ENCODE measurements around the gene PCBP3. TPM values are rescaled to one million over a fixed set of nuclear protein-coding genes. Genes with fewer than 3 reads are reported as not detected.

Gene PCBP3
- total and polyA plus RNA-seq, 12 donors: 1.7 to 15.8 (median 4.7) TPM

DNA sequence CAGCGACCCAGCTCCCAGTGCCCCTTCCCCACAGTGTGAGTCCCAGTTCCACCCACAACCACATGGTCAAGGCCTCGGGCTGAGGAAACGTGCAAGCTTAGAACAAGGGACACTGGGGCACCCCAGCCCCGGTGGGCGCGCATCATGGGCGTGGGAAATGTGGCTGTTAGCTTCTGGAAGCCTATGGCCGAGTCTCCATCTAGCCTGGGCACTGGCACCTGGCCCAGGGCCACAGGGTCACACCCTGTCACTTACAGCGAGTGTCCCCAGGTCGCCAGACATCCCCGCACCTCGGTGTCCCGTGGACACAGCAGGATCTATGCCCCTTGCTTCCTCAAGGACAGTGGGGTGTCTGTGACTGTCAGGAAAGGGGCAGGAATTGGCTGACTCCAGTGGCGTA lies 301.1 kb downstream of the PCBP3 start:
- H3K27ac ChIP-seq: no peak overlapping the region
- no peaks in the 10 kb centered on the region for H3K9me3 ChIP-seq (replicated peaks in 1 of 3)
- no peak for DNase-seq
- intact Hi-C loops (cut with DNase I): no loop called here
- TF ChIP-seq POLR2A (IDR thresholded peaks at IDR 0.05): no peak
- TF ChIP-seq, protein P1, sequence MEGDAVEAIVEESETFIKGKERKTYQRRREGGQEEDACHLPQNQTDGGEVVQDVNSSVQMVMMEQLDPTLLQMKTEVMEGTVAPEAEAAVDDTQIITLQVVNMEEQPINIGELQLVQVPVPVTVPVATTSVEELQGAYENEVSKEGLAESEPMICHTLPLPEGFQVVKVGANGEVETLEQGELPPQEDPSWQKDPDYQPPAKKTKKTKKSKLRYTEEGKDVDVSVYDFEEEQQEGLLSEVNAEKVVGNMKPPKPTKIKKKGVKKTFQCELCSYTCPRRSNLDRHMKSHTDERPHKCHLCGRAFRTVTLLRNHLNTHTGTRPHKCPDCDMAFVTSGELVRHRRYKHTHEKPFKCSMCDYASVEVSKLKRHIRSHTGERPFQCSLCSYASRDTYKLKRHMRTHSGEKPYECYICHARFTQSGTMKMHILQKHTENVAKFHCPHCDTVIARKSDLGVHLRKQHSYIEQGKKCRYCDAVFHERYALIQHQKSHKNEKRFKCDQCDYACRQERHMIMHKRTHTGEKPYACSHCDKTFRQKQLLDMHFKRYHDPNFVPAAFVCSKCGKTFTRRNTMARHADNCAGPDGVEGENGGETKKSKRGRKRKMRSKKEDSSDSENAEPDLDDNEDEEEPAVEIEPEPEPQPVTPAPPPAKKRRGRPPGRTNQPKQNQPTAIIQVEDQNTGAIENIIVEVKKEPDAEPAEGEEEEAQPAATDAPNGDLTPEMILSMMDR (IDR thresholded peaks at IDR 0.05): no peak
- H3K27me3 ChIP-seq: no peaks in the 10 kb centered on the region
- no peaks in the 10 kb centered on the region for H3K4me1 ChIP-seq (replicated peaks in 1 of 2)
- H3K4me3 ChIP-seq: no peak overlapping the region
- H3K36me3 ChIP-seq (replicated peaks in 1 of 2): no peaks in the 10 kb centered on the region
- 65 to 84% (median 80%) methylated on average over 3 to 14 of the region's 14 CpGs for WGBS, 4 donors

DNA sequence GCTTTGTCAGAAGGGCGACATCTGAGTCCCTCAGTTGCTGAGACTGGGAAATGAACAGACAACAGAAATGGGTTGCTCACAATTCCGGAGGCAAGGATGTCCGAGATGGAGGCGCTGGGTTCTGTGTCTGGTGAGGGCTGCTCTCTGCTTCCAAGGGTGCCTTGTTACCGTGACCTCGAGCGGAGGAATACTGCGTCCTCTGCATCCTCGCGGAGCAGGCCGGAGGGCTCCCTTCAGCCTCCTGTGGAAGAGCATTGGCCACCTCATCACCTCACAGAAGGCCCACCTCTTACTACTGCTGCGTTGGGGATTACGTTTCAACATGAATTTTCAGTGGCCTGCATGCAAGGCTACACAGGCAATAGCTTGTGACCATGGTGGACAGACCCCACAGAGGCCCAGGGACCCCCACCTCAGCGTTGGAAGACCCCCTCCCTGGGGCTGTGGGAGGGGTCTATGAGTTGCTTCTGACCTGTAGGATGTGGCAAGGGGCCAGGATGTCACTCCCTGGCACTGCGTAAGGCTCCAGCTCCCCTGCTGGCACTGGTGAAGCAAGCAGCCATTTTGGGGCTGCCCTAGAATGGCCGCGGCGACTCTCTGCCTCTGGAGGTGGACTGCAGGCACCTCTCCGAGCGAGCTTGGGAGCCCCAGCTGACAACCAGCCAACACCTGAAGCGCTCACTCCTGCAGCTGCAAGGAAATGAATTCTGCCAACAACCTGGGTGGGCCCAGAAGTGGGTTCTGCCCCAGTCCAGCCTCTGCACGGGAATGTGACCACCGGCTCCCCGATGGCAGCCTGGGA lies 301.7 kb downstream of the PCBP3 start:
- WGBS, 4 donors: 86 to 90% (median 87%) methylated on average over 15 to 24 of the region's 24 CpGs
- Histone ChIP-seq H3K4me1 (replicated peaks in 1 of 2) (no peaks in the 10 kb centered on the region), H3K9me3 (replicated peaks in 1 of 3) (no peaks in the 10 kb centered on the region), H3K4me3 (no peak overlapping the region), H3K36me3 (replicated peaks in 1 of 2) (no peaks in the 10 kb centered on the region), H3K27me3 (no peaks in the 10 kb centered on the region), H3K27ac (no peak overlapping the region)
- intact Hi-C loops (cut with DNase I): no loop called here
- no peak for TF ChIP-seq POLR2A (IDR thresholded peaks at IDR 0.05)
- TF ChIP-seq, protein P1 (IDR thresholded peaks at IDR 0.05): no peak
- no peak for DNase-seq

DNA sequence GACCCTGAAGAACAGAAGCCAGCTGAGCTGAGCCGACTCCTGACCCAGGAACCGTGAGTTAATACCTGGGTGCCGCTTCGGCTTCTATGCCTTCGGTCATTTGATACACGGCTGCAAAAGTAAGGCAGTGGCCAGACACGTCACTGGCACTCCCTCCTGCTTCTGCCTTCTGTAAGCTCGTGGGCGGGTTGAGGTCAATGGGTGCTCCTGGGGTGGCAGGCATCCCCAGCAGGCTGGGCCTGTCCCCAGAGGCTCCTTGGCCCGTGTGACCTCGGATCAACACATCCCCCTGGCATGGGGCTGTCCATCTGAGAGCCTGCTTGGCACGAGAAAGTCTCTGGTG lies 302.3 kb downstream of the PCBP3 start:
- no peak for DNase-seq
- Histone ChIP-seq H3K4me1 (replicated peaks in 1 of 2) (no peaks in the 10 kb centered on the region), H3K9me3 (replicated peaks in 1 of 3) (no peaks in the 10 kb centered on the region), H3K27me3 (no peaks in the 10 kb centered on the region), H3K27ac (no peak overlapping the region), H3K4me3 (no peak overlapping the region), H3K36me3 (replicated peaks in 1 of 2) (no peaks in the 10 kb centered on the region)
- no peak for TF ChIP-seq POLR2A (IDR thresholded peaks at IDR 0.05)
- TF ChIP-seq, protein P1 (IDR thresholded peaks at IDR 0.05): no peak
- intact Hi-C loops (cut with DNase I): no loop called here
- WGBS, 4 donors: 78 to 92% (median 80%) methylated on average over 5 to 12 of the region's 12 CpGs

DNA sequence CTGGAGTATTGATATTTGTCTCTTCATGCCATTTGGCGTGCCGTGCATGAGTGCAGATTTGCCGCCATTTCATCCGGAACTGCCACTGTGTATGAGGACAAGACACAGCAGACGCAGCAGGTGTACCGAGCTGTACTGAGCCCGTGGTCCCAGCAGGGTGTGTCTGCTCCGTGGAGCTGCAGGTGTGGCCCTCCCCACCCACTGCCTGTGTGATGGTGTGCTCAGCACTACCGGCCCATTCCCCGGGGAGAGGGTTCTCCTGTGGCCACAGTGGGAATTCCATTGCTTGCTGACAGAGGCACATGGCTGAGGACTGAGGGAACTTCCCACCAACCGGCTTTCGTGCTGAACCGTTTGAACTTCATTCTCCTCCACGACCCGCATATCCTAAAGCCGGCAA lies 303.8 kb downstream of the PCBP3 start:
- H3K4me1 ChIP-seq (replicated peaks in 1 of 2): no peaks in the 10 kb centered on the region
- TF ChIP-seq POLR2A (IDR thresholded peaks at IDR 0.05): no peak
- TF ChIP-seq, protein P1 (IDR thresholded peaks at IDR 0.05): no peak
- intact Hi-C loops (cut with DNase I): no loop called here
- H3K4me3 ChIP-seq: no peak overlapping the region
- no peaks in the 10 kb centered on the region for H3K36me3 ChIP-seq (replicated peaks in 1 of 2)
- 87 to 90% (median 89%) methylated on average over 15 to 16 of the region's 16 CpGs for WGBS, 4 donors
- DNase-seq: no peak
- no peaks in the 10 kb centered on the region for H3K9me3 ChIP-seq (replicated peaks in 1 of 3)
- no peaks in the 10 kb centered on the region for H3K27me3 ChIP-seq
- H3K27ac ChIP-seq: no peak overlapping the region
